Brain microvascular endothelial cell (primary cell): ENCODE data around the gene ETF1.

Experiments
- DNase-seq: peaks from one replicate; pipeline ENCODE4 v3.0.0-alpha.2; 2020
- H3K27ac ChIP-seq: fragments of 250-450 bp; sonication (Bioruptor Pico); 2 replicates; pipeline ENCODE4 v1.5.1; 2020; ENCODE audit warnings: mild to moderate bottlenecking, moderate library complexity
- H3K27me3 ChIP-seq: fragments of 250-450 bp; sonication (Bioruptor Pico); replicated peaks from 2 replicates; pipeline ENCODE4 v1.5.1; 2020; ENCODE audit warnings: mild to moderate bottlenecking
- H3K36me3 ChIP-seq: fragments of 250-450 bp; sonication (Bioruptor Pico); replicated peaks from 2 replicates; pipeline ENCODE4 v1.5.1; 2020; ENCODE audit warnings: mild to moderate bottlenecking
- H3K4me3 ChIP-seq: 2 replicates; pipeline ENCODE4 v1.5.1; 2011; ENCODE audit warnings: low read depth, mild to moderate bottlenecking, control low read depth, low read length, moderate library complexity
- CTCF ChIP-seq: IDR thresholded peaks from 2 replicates; pipeline ENCODE4 v1.5.1; 2011; ENCODE audit warnings: low read depth, mild to moderate bottlenecking, moderate library complexity, low read length, control low read depth, inconsistent platforms; ENCODE audit errors: missing control alignments
- in situ Hi-C: cut with HindIII; loops from 2 replicates; pipeline ENCODE4 v1.10.0; 2017; ENCODE audit warnings: low sequenced_read_pairs, low pct_ligation_motif_present

The ETF1 gene

GRCh38 chr5:138468133-138468965 is 74.7 kb downstream of the ETF1 start:
- H3K27me3 ChIP-seq = no peaks in the 10 kb centered on the region

GRCh38 chr5:138467711-138468132 is 75.3 kb downstream of the ETF1 start:
- peaks cover 19% of the 10 kb centered on the region for H3K36me3 ChIP-seq
- H3K4me3 ChIP-seq = peak overlapping the region; percentile 95
- no peaks in the 10 kb centered on the region for H3K27me3 ChIP-seq
- in situ Hi-C loops = no loop called here
- no peak for TF ChIP-seq CTCF
- no peak overlapping the region for H3K27ac ChIP-seq
- no peak for DNase-seq

More at GRCh38 chr5:138468133-138468965, 74.7 kb downstream of the ETF1 start:
- peaks cover 19% of the 10 kb centered on the region for H3K36me3 ChIP-seq
- peak overlapping the region; percentile 95 for H3K4me3 ChIP-seq
- H3K27ac ChIP-seq = no peak overlapping the region
- TF ChIP-seq CTCF = no peak
- no peak for DNase-seq
- in situ Hi-C loops = no loop called here

- Histone ChIP-seq H3K36me3 (peaks cover 19% of the 10 kb centered on the region), H3K27ac (no peak overlapping the region), H3K4me3 (peak overlapping the region; percentile 95), H3K27me3 (no peaks in the 10 kb centered on the region)
- DNase-seq = no peak
- TF ChIP-seq CTCF = no peak
- in situ Hi-C loops = no loop called here
Observed at GRCh38 chr5:138466900-138467710, 75.9 kb downstream of the ETF1 start.

DNA sequence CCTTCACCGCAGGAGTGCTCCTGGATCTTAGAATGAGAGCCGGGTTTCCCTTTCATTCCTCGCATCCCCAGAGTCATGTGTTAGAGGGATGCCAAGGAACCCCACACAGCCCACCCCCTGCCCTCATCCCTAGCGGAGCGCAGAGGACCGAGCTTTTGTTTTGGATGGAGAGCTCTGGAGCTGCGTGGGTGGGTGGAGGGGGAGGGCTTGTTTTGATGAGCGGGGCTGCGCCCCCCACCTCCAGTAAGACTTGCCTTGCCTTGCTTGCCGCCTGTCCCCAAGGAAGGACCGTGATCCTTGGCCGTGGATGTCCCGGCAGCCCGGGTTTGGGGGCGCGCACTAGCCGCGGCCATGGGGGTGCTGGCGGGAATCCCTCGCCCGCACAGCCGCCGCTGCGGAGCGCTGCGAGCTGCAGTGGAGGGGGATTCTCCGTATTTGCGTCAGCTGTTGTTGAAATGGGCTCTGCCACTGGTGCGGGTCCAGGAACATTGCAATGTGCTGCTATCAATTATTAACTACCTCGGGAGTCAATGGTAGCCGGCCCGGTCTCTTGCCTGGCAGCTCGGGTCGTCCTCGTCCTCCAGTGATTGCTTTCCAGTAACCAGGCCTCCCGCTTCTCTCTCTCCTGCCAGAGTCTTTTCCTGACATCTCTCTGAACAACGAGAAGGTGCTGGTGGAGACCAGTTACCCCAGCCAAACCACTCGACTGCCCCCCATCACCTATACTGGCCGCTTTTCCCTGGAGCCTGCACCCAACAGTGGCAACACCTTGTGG is 76.7 kb downstream of the ETF1 start:
- no peaks in the 10 kb centered on the region for H3K27me3 ChIP-seq
- peaks cover 19% of the 10 kb centered on the region for H3K36me3 ChIP-seq
- no peak overlapping the region for H3K27ac ChIP-seq
- in situ Hi-C loops = no loop called here
- no peak for TF ChIP-seq CTCF
- DNase-seq = no peak
- peak overlapping the region; percentile 95 for H3K4me3 ChIP-seq

DNA sequence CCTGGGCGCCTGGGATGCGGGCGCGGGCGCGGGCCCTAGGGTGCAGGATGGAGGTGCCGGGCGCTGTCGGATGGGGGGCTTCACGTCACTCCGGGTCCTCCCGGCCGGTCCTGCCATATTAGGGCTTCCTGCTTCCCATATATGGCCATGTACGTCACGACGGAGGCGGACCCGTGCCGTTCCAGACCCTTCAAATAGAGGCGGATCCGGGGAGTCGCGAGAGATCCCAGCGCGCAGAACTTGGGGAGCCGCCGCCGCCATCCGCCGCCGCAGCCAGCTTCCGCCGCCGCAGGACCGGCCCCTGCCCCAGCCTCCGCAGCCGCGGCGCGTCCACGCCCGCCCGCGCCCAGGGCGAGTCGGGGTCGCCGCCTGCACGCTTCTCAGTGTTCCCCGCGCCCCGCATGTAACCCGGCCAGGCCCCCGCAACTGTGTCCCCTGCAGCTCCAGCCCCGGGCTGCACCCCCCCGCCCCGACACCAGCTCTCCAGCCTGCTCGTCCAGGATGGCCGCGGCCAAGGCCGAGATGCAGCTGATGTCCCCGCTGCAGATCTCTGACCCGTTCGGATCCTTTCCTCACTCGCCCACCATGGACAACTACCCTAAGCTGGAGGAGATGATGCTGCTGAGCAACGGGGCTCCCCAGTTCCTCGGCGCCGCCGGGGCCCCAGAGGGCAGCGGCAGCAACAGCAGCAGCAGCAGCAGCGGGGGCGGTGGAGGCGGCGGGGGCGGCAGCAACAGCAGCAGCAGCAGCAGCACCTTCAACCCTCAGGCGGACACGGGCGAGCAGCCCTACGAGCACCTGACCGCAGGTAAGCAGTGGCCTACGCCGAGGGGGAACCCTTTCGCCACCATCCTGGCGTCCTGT is 77.5 kb downstream of the ETF1 start, which contains the start of gene EGR1:
TSS of gene EGR1 (plus strand) at position 219 of the 864 bp plus-strand sequence. CDS start at position 502, 283 bp downstream.
- Histone ChIP-seq H3K36me3 (peaks cover 19% of the 10 kb centered on the region), H3K27ac (peak within 1 kb of the TSS; percentile 91), H3K4me3 (peak within 1 kb of the TSS; percentile 95), H3K27me3 (no peaks in the 10 kb centered on the region)
- DNase-seq = peak; percentile 96
- peak; percentile 22 for TF ChIP-seq CTCF
- in situ Hi-C loops = no loop called here
